Astrocyte of the spinal cord (primary cell): Measurements from ENCODE around the gene CDKAL1.
"Not testable (repeated sequence)": the region's sequence is repeated elsewhere in the genome, so short reads cannot be mapped to it uniquely, and the experiment has no call there.

ENCODE experiments used
- DNase-seq: peaks from one replicate; pipeline ENCODE4 v3.0.0; 2011; ENCODE audit warnings: low read depth, low spot score
- H3K4me3 ChIP-seq: 2 replicates; pipeline ENCODE4 v1.5.1; 2011; ENCODE audit warnings: low read depth, mild to moderate bottlenecking, low read length, moderate library complexity
- CTCF ChIP-seq: IDR thresholded peaks from 2 replicates; pipeline ENCODE4 v1.5.1; 2012; ENCODE audit warnings: low read depth, mild to moderate bottlenecking, low read length, inconsistent platforms
- in situ Hi-C: cut with HindIII; loops from 2 replicates; pipeline ENCODE4 v1.10.0; 2017; ENCODE audit warnings: low sequenced_read_pairs

Gene CDKAL1

DNA sequence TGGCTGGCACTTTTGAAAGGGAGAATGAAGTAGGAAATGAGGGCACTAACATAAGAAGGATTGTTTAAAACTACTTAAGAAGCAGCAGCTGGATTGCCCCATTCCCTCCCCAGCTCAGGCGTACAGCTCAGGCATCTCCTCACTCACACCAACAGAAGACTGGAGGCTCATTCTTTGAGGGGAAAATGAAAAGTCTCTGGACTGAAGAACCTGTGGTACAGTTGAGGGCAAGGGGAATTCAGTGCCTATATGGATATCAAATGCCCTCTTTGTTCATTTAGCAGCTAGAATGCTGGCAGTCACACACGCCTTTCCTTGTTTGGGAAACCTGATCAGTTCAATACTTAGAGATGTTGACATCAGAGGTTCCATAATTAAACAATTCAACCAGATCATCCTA lies 557.2 kb downstream of the CDKAL1 start:
- no peak for TF ChIP-seq CTCF
- H3K4me3 ChIP-seq = no peak overlapping the region
- in situ Hi-C loops = no loop called here
- no peak for DNase-seq

DNA sequence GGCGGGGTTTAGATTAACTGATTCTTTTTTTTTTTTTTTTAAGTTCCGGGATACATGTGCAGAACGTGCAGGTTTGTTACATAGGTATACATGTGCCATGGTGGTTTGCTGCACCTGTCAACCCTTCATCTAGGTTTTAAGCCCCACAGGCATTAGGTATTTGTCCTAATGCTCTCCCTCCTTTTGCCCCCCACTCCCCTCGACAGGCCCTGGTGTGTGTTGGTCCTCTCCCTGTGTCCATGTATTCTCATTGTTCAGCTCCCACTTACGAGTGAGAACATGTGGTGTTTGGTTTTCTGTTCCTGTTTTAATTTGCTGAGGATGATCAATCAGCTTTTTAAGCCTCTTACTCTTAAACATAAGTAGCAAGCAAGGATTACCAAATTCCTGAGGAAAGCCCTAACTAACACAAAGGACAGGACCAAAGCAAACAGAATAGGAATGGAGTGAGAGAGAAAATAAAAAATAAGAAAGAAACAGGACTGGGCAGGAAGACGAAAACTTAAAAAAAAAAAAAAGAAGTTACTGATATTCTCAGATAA lies 558.0 kb downstream of the CDKAL1 start:
- in situ Hi-C loops, H3K4me3 ChIP-seq, DNase-seq: not testable (repeated sequence)

DNA sequence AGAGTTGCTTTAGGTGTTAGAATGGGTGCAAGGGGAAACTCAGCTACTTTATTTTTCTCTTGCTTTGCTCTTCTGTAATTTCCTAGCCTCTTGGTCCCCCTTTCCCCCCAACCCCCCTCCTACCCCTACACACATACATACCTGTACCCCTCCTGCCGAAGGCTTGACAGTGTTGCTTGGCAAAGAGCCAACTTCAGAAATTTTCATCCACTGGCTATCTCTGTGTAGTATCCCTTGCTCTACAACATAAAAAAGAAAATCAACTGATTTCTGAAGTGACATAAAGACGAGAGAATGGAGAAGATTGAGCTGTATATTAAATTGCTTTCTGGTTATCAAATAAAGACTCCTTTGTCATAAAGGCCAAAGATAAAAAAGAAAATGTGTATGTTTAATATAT lies 561.2 kb downstream of the CDKAL1 start:
- no peak for TF ChIP-seq CTCF
- no peak for DNase-seq
- H3K4me3 ChIP-seq = no peak overlapping the region
- in situ Hi-C loops = no loop called here

DNA sequence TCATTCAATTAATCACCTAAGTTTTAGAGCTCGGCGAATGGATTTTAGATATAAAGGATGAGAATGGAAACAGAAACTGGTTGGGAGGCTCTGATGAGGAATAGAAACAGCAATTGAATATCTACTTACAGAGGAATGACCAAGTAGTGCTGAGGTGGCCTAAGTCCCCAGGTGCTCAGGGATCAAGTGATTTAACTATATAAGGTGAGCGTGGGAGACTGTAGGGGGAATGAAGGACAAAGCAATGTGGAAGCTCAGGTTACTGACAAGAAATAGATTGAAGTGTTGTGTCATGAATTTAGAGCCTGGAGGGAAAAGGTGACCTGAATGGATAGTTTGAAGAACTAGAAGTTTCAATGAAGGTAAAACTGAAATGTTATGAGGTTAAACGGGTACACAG lies 563.9 kb downstream of the CDKAL1 start:
- no peak for TF ChIP-seq CTCF
- no peak for DNase-seq
- H3K4me3 ChIP-seq = no peak overlapping the region
- in situ Hi-C loops = no loop called here

- peak; percentile 30 for DNase-seq
- in situ Hi-C loops = no loop called here
- no peak overlapping the region for H3K4me3 ChIP-seq
- TF ChIP-seq CTCF = no peak
Observed at GRCh38 chr6:21098744-21099143, 564.5 kb downstream of the CDKAL1 start.

GRCh38 chr6:21099338-21100314 lies 565.4 kb downstream of the CDKAL1 start:
- H3K4me3 ChIP-seq = no peak overlapping the region
- in situ Hi-C loops = no loop called here
- no peak for DNase-seq
- no peak for TF ChIP-seq CTCF

GRCh38 chr6:21100991-21101390 lies 566.7 kb downstream of the CDKAL1 start:
- no peak for TF ChIP-seq CTCF
- no peak for DNase-seq
- H3K4me3 ChIP-seq = no peak overlapping the region
- in situ Hi-C loops = no loop called here
